Endothelial cell of umbilical vein (primary cell): ENCODE results near the gene THOC2.

ENCODE experiments used
- POLR2A ChIP-seq: IDR thresholded peaks from 2 replicates; pipeline ENCODE4 v1.6.1; 2012; ENCODE audit warnings: low read depth, mild to moderate bottlenecking, control low read depth, low read length
- TF ChIP-seq, protein P1 (sequence below), 2 donors: IDR thresholded peaks; 1 replicate in 1 of 2; 2 replicates in 1 of 2; pipeline ENCODE4 v1.5.1; 2011; ENCODE audit warnings: low read length in 2 of 2, mild to moderate bottlenecking in 2 of 2, moderate library complexity in 2 of 2, control low read depth in 1 of 2, inconsistent platforms in 1 of 2, low read depth in 1 of 2; ENCODE audit not compliant: insufficient read depth in 1 of 2; ENCODE audit errors: extremely low read depth in 1 of 2

DNA sequence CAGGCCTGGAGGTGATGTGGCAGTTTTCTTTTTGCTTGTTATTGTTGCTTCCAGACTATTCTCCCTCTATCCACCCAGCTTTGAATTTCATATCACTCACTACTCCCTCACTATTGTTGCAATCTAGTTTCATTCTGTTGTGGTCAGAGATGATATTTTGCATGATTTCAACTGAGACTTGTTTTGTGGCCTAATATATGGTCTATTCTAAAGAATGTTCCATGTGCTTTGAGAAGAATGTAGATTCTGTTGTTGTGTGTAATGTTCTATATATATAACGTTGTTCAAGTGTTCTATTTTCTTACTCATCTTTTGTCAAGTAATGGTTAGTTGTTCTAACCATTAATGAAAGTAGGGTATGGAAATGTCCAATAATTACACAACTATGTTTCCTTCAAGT lies 59.0 kb downstream of the THOC2 start:
- TF ChIP-seq POLR2A = no peak
- TF ChIP-seq, protein P1, sequence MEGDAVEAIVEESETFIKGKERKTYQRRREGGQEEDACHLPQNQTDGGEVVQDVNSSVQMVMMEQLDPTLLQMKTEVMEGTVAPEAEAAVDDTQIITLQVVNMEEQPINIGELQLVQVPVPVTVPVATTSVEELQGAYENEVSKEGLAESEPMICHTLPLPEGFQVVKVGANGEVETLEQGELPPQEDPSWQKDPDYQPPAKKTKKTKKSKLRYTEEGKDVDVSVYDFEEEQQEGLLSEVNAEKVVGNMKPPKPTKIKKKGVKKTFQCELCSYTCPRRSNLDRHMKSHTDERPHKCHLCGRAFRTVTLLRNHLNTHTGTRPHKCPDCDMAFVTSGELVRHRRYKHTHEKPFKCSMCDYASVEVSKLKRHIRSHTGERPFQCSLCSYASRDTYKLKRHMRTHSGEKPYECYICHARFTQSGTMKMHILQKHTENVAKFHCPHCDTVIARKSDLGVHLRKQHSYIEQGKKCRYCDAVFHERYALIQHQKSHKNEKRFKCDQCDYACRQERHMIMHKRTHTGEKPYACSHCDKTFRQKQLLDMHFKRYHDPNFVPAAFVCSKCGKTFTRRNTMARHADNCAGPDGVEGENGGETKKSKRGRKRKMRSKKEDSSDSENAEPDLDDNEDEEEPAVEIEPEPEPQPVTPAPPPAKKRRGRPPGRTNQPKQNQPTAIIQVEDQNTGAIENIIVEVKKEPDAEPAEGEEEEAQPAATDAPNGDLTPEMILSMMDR (IDR thresholded peaks at IDR 0.05; ENCODE audit: extremely low read depth in 1 of 2, insufficient read depth in 1 of 2, low read depth in 1 of 2, low read length in 2 of 2) = no peak
